GM21825 (cell line): ENCODE data around the gene NHS.
A peak's percentile ranks its signal among the peaks of the same experiment; 100 is the strongest.

Experiments used
- ATAC-seq: cut with Tn5 transposase; IDR thresholded peaks from one replicate; pipeline ENCODE4 v1.9.1; 2021; ENCODE audit warnings: mild to moderate bottlenecking, moderate library complexity; ENCODE audit not compliant: unreplicated experiment

NHS gene

DNA sequence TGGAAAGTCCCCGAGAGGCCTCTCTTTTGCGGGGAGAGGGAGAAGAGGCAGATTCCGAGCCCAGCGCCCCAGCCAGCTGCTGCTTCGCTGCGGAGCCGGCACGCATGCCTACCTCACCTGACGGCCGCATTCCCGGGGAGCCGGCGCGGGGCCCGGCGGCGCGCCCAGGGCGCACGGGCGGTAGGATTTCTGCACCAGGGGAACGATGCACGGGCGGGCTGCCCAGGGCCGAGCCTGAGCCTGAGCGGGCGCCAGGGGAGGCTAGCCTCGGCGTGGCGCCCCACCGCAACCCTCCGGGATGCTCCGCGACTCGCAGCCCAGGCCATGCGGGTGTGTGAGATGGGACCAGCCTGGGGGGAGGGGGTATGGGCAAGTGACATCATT, 281.0 kb downstream of the NHS start:
- ATAC-seq = no peak

GRCh38 chrX:17656556-17656955, 281.6 kb downstream of the NHS start:
- ATAC-seq = no peak

- ATAC-seq = no peak
These were observed 287.4 kb downstream of the NHS start for GRCh38 chrX:17662391-17662790.

GRCh38 chrX:17668929-17669328, 293.9 kb downstream of the NHS start:
- no peak for ATAC-seq

DNA sequence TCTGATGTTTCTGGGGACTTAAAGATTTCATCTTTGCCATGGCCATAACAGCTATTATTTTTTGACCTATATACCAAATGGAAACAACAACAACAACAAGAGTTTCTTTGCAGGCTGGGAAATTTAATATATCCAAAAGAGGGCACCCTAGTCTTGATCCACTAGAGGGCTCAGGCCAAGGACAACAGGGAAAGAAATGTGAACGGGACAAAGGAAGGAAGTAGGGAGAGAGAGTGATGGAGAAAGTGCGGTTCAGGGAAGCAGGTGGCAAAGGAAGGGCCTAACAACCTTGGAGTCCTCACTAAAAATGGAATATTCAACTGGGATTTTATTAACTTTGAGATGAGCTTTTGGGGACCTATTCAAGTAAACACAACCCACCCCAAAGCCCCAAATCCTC, 294.5 kb downstream of the NHS start:
- no peak for ATAC-seq

- ATAC-seq = no peak
These were observed 294.9 kb downstream of the NHS start for GRCh38 chrX:17669891-17670290.

- ATAC-seq = no peak
These were observed 295.9 kb downstream of the NHS start for GRCh38 chrX:17670874-17671273.

GRCh38 chrX:17674601-17675000, 299.6 kb downstream of the NHS start:
- no peak for ATAC-seq

DNA sequence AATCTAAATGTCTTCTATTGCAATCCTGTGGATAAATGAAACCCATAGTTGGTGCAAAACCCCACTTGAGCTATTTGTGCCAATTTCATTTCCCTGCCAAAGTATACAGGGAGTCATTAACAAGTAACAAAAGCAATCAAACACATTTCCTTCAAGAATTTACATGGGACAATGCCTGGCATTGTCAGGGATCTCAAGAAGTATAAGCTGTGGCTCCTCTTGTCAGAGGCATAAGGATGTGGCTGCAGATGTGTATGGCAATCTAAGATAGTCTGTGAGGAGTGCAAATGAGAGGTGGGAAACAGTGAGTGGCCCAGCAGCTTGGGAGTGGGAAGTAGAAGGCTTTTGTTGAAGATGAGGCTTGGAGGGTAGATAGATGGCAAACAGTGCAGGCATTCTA, 304.3 kb downstream of the NHS start:
- no peak for ATAC-seq

DNA sequence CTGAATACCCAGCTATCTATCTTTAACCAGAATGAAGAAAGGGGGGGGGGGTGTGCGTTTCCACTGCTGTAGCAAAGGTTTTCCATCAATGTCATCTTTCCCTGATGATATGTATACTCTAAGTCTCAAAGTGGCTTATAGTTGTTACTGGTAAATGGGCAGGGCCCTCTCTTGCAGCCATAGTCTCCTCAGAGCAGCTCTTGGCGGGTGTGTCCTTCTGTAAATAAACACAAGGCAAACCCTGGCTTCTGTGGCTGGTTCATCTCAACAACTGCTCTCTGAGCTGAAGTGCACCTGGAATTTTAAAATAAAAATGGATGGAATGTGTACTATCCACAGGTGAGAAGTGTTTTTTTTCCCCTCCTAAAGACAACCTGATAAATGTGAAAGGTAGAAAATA, 304.8 kb downstream of the NHS start:
- ATAC-seq = no peak

DNA sequence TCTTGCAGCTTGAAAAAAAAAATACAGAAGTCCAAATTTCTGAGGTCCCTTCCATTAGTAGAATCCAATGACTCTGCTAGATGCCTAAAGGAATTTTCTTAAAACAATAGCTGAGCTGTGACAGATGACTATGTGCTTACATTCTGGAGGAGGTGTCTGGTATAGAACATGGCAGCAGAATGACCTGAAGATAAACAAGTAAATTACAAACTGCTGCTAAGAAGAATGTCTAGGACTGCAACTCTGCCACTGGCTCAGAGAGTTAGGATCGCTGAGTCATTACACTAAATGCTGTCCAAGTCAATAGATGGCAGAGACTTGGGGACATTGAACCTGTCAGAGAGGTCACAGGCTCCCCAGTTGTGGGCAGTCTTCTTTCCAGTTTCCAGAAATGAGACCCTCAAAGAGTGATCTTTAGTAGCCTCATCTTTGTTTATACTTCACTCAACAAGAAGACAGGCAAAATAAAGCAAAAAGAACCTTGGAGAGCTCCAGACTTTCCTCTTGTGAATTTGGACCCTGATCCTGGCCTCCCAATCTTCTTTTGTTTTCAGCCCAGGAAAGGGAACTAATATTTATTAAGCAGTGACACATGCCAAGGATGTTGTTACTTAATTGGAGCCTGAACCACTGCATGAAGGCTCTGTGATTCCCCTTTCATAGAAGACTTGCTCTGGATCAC, 305.9 kb downstream of the NHS start:
- ATAC-seq = no peak

DNA sequence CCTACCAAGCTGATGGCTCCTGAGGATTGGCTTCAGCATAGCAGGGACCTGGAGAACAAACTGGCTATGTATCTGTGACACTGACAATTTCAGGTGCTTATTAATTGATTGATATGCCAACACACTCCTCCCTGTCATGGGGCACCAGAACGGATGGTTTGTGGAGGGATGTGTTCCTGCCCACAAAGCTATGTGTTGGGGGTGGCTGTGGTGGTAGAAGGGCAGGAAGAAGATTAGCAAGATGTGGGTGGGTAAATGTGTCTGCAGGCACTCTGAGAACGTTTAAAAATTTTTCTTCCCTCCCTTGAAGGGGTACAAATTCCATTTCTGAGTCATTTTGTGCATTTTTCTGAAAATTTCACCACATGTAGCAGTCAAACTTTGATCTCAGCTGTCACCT, 307.3 kb downstream of the NHS start:
- ATAC-seq = no peak

DNA sequence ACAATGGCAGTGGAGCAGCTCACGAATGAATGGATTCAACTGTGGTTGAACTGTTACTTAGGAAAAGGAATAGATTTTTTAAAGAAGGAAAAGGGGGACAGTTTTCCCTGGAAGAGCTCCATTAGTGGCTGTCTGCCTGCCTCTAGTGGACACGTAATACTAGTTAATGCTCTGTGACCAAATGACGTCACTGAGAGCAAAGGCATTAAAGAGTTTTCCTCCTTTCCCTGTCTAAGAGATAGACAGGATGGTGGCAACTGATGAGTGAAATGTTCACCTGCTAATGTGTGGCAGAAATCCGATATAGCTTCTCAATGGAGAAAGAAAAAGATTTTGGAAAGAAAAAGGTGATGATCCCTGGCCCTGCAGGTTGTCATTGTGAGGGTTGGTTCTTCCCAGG, 310.0 kb downstream of the NHS start:
- ATAC-seq = no peak

DNA sequence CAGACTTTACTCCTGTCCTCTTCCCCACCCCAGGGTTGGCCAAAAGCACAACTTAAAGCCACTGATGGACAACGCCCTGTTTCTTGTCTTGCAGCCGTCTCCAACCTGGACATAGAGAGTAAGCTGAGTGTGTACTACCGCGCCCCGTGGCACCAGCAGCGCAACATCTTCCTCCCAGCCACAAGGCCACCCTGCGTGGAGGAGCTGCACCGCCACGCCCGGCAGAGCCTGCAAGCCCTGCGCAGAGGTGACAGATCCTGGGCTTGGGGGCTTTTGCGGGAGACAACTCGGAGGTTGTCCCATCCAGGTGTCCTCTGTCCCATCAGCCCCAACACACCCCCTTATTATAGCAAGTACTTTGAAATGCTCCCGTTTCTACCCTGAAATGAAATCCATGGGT, 312.6 kb downstream of the NHS start:
- ATAC-seq = no peak

GRCh38 chrX:17689971-17690409, 315.0 kb downstream of the NHS start:
- ATAC-seq = peak; percentile 72

DNA sequence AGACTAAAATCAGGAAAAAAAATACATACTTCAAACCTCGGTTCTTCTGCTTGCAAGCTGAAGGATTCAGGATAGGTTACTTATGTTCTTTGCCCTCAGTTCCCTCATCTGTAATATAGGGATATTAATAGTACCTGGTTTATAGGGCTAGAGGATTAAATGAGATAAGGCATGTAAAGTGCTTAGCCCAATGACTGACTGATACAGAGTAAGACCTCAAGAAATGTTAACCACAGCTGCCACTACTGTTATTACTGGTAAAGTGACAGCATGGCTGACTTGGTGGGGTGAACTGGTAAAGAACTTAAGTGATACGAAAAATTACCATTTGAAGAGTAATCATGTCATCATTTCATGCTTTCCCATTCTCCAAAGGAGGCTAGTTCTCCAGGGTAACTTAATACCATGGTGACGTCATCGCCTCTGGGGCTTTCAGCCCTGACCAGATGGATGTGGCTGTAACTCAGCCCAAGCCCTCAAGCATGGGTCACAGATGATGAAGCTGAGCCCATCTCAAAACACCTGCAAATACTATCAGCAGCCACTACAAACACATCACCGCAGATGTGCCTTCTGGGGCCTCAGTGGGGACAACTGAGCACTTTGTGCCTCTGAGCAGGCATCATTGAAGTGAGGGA, 317.8 kb downstream of the NHS start:
- no peak for ATAC-seq

GRCh38 chrX:17697191-17697590, 322.2 kb downstream of the NHS start:
- ATAC-seq = no peak

GRCh38 chrX:17700976-17701375, 326.0 kb downstream of the NHS start:
- ATAC-seq = no peak

DNA sequence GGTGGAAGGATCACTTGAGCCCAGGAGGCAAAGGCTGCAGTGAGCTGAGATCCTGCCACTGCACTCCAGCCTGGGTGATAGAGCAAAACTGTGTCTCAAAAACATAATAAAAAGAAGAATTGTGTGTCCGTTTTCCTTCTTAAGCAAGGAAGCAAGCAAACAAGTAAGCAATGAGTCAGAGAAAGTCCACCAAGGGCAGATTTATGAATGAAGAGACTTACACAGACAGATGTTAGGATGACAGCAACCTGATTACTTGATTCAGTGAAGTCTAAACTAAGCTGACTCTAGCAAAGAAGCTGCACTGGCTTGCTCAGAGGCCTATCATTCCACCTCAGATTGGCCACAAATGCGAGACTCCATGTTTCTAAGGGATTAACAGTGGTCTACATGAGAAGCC, 328.2 kb downstream of the NHS start:
- ATAC-seq = no peak

DNA sequence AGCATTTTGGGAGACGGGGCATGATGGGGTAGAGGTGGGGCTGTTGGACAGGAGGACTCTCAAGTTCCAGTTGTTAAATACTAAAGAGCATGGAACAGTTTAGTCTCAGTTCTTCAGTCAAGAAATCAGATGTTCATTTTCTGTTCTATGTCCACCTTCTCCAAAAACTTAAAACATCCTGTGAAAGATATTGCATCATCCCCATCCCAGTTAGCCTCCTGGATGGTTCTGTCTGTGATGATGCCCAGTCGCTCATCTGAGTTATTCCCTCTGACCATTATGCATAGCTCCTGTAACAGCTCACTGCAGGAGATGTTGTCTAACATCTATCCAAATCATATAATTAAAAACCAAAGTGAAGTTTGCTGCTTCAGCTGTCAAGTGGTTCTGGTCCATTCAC, 330.2 kb downstream of the NHS start:
- no peak for ATAC-seq

DNA sequence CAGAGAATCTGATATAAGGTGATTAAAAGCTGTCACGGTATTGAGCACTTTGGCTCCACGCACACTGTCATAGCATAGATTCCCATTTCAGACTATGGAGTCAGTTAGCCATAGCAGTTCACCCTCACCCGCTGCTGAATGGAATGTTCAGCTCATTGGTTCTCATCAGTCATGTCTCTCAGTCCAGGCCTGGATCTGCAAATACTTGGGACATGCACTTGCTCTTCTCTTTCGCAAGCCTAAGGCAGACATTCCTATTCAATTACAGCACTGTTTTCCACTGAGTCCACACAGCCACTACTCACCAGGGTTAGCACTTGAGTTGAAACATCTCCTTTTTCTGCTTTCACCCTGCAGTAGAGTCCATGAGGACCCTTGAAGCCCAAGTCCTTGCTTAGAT, 331.7 kb downstream of the NHS start:
- ATAC-seq = no peak

GRCh38 chrX:17707731-17708130, 332.7 kb downstream of the NHS start:
- ATAC-seq = no peak

- no peak for ATAC-seq
These were observed 335.9 kb downstream of the NHS start for GRCh38 chrX:17710871-17711301.
